Mesendoderm (in vitro differentiated cells): ENCODE data around the gene ANO6.

Experiments used
- DNase-seq: peaks from one replicate; pipeline ENCODE4 v3.0.0; 2013
- H2AK5ac ChIP-seq: 2 replicates; pipeline ENCODE4 v1.6.1; 2013; ENCODE audit warnings: low read length, inconsistent platforms
- H2BK120ac ChIP-seq: 2 replicates; pipeline ENCODE4 v1.6.1; 2013; ENCODE audit warnings: low read depth, mild to moderate bottlenecking, low read length, moderate library complexity, mixed read lengths
- H2BK15ac ChIP-seq: replicated peaks from 2 replicates; pipeline ENCODE4 v1.6.1; 2013; ENCODE audit warnings: low read depth, mild to moderate bottlenecking, moderate library complexity
- H2BK5ac ChIP-seq: 2 replicates; pipeline ENCODE4 v1.6.1; 2013; ENCODE audit warnings: low read length, inconsistent platforms
- H3K18ac ChIP-seq: 2 replicates; pipeline ENCODE4 v1.6.1; 2013; ENCODE audit warnings: mild to moderate bottlenecking, low read length, mixed read lengths
- H3K23ac ChIP-seq: one replicate; pipeline ENCODE4 v1.6.1; 2013; ENCODE audit warnings: low read length
- H3K27ac ChIP-seq: 2 replicates; pipeline ENCODE4 v1.5.1; 2013; ENCODE audit warnings: low read depth, mild to moderate bottlenecking, inconsistent platforms, low read length, moderate library complexity
- H3K27me3 ChIP-seq: 2 replicates; pipeline ENCODE4 v1.6.1; 2013; ENCODE audit warnings: low read length, control low read depth, mild to moderate bottlenecking, inconsistent platforms; ENCODE audit not compliant: insufficient read depth, poor library complexity
- H3K36me3 ChIP-seq: 2 replicates; pipeline ENCODE4 v1.6.1; 2013; ENCODE audit warnings: low read length, inconsistent platforms; ENCODE audit not compliant: control insufficient read depth, insufficient read depth
- H3K4ac ChIP-seq: one replicate; pipeline ENCODE4 v1.6.1; 2013; ENCODE audit warnings: low read depth, mild to moderate bottlenecking, low read length, moderate library complexity
- H3K4me1 ChIP-seq: 2 replicates; pipeline ENCODE4 v1.6.1; 2013; ENCODE audit warnings: low read depth, low read length, inconsistent platforms; ENCODE audit not compliant: control insufficient read depth
- H3K4me2 ChIP-seq: 2 replicates; pipeline ENCODE4 v1.6.1; 2013; ENCODE audit warnings: low read length
- H3K4me3 ChIP-seq: 2 replicates; pipeline ENCODE4 v1.5.1; 2013; ENCODE audit warnings: mild to moderate bottlenecking, low read length
- H3K56ac ChIP-seq: one replicate; pipeline ENCODE4 v1.6.1; 2013; ENCODE audit warnings: low read length
- H3K79me1 ChIP-seq: 2 replicates; pipeline ENCODE4 v1.6.1; 2013; ENCODE audit warnings: low read length, inconsistent platforms
- H3K79me2 ChIP-seq: 2 replicates; pipeline ENCODE4 v1.6.1; 2013; ENCODE audit warnings: mild to moderate bottlenecking, low read length; ENCODE audit not compliant: control insufficient read depth, insufficient read depth
- H3K9ac ChIP-seq: 2 replicates; pipeline ENCODE4 v1.6.1; 2013; ENCODE audit warnings: low read length, inconsistent platforms
- H4K5ac ChIP-seq: one replicate; pipeline ENCODE4 v1.6.1; 2013; ENCODE audit warnings: low read length
- H4K8ac ChIP-seq: one replicate; pipeline ENCODE4 v1.6.1; 2013; ENCODE audit warnings: low read depth, mild to moderate bottlenecking, control low read depth, low read length, moderate library complexity
- WGBS: extraction: QIAGEN DNeasy Blood & Tissue Kit; methylation state at CpG from one replicate; pipeline ENCODE4 v1.1.7; 2013; ENCODE audit warnings: low lambda C conversion rate, missing lambda C conversion rate; ENCODE audit not compliant: insufficient coverage; ENCODE audit errors: extremely low coverage; 5-methylcytosine and 5-hydroxymethylcytosine counted together

The ANO6 gene

DNA sequence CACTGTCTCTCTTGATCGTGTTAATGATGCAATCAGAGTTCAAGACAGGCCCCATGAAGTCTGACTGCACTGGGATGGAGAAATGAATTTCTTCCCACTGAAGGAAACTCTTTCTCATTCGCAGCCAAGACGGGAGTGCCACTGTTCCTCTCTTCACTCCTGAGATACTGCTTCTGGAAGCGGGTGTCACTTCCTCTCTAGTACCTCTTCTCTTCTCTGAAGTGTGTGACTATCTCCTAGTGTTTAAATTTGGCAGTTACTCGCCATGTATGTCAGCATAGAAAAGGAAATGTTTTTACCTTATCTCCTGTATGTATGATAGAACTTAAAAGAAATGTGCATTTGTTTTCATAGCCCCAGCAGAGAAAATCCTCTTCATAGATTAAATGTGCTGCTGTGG, 215.2 kb downstream of the ANO6 start:
- H3K23ac ChIP-seq = no peak overlapping the region
- WGBS = no CpG with 5 or more reads among the region's 5 CpGs
- no peak overlapping the region for H2BK15ac ChIP-seq
- no peak overlapping the region for H2BK5ac ChIP-seq
- no peak overlapping the region for H4K5ac ChIP-seq
- H3K4me2 ChIP-seq = no peak overlapping the region
- H3K56ac ChIP-seq = no peak overlapping the region
- H2AK5ac ChIP-seq = no peak overlapping the region
- no peak overlapping the region for H3K9ac ChIP-seq
- H3K4me3 ChIP-seq = no peak overlapping the region
- no peaks in the 10 kb centered on the region for H3K36me3 ChIP-seq
- no peak overlapping the region for H2BK120ac ChIP-seq
- H3K79me2 ChIP-seq = no peaks in the 10 kb centered on the region
- no peak overlapping the region for H3K4ac ChIP-seq
- H3K18ac ChIP-seq = no peak overlapping the region
- no peak for DNase-seq
- H3K79me1 ChIP-seq = no peaks in the 10 kb centered on the region
- peaks cover 8% of the 10 kb centered on the region for H3K4me1 ChIP-seq
- no peaks in the 10 kb centered on the region for H3K27me3 ChIP-seq
- H3K27ac ChIP-seq = no peak overlapping the region
- H4K8ac ChIP-seq = no peak overlapping the region

DNA sequence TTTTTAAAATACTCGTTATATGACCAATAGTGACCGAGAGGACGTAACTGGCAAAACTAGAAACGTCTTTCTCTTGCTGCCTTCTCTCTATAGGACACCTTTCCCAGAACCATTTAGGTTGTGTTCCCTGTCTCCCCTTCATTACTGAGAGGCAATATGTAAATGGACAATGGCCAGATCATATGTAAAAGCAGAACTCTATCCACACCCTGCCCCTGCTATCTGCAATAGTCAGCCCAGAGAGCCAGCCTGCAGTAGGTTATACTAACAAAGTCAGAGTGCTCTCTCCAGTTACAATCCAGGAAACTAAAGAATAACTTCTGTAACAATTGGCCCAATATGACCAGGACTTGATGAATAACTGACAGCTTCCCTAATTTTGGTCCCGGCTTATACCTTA, 216.8 kb downstream of the ANO6 start:
- no peak overlapping the region for H3K4me3 ChIP-seq
- no peaks in the 10 kb centered on the region for H3K36me3 ChIP-seq
- no peak for DNase-seq
- H3K9ac ChIP-seq = no peak overlapping the region
- H2BK15ac ChIP-seq = no peak overlapping the region
- WGBS = no CpG with 5 or more reads among the region's 5 CpGs
- no peak overlapping the region for H2BK120ac ChIP-seq
- H3K79me2 ChIP-seq = no peaks in the 10 kb centered on the region
- H3K27me3 ChIP-seq = no peaks in the 10 kb centered on the region
- H3K4me1 ChIP-seq = peaks cover 8% of the 10 kb centered on the region
- H3K79me1 ChIP-seq = no peaks in the 10 kb centered on the region
- no peak overlapping the region for H3K56ac ChIP-seq
- no peak overlapping the region for H3K4me2 ChIP-seq
- no peak overlapping the region for H3K18ac ChIP-seq
- H2BK5ac ChIP-seq = no peak overlapping the region
- no peak overlapping the region for H4K5ac ChIP-seq
- H2AK5ac ChIP-seq = no peak overlapping the region
- H3K23ac ChIP-seq = no peak overlapping the region
- H3K4ac ChIP-seq = no peak overlapping the region
- H3K27ac ChIP-seq = no peak overlapping the region
- no peak overlapping the region for H4K8ac ChIP-seq

DNA sequence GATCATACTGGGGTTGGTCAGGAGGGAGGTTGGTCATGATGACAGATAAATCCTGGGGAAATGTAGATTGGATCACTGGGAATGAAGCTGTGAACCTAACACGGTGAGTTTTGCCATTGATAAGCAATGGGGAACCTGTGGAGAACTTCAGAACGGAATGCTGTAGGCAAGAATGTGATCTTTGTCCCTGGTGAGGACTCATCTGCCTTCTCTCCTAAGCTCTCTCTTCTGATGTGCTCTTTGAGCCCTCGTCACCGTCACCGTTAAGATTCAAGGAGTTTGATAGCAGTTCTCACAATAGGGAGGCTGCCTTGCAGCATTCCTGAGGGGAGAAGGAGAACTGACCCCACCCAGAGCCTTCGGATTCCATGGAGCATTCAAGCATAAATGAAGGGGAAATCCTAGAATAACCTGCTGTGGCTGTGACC, 217.6 kb downstream of the ANO6 start:
- Histone ChIP-seq H2AK5ac (no peak overlapping the region), H2BK120ac (no peak overlapping the region), H4K8ac (no peak overlapping the region), H3K4me2 (no peak overlapping the region), H3K36me3 (no peaks in the 10 kb centered on the region), H3K56ac (no peak overlapping the region), H2BK15ac (no peak overlapping the region), H3K4me3 (no peak overlapping the region), H3K9ac (no peak overlapping the region), H3K23ac (no peak overlapping the region), H3K4ac (no peak overlapping the region), H3K4me1 (peaks cover 8% of the 10 kb centered on the region), H4K5ac (no peak overlapping the region), H3K79me2 (no peaks in the 10 kb centered on the region), H3K79me1 (no peaks in the 10 kb centered on the region), H3K18ac (no peak overlapping the region), H3K27me3 (no peaks in the 10 kb centered on the region), H2BK5ac (no peak overlapping the region), H3K27ac (no peak overlapping the region)
- no CpG with 5 or more reads among the region's 6 CpGs for WGBS
- DNase-seq = peak; percentile 98

DNA sequence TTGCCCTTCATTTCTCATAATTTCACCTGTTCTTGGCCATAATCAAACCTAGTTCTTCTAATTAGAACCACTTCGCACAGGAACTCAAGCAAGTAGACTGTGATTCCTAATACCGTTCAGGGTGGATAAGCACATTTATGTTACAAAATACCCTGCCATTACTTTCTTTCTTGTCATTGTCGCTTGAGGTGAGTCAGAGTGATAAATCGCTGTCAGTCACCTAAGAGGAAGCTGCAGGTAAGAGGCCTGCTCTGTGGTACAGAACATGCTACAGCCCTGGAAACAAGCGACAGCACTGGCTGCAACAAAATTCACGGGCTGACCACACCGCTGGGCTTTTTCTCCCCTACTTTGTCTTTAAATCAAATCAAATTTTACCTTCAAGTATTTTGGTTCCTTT, 218.2 kb downstream of the ANO6 start:
- no peaks in the 10 kb centered on the region for H3K79me1 ChIP-seq
- H2BK120ac ChIP-seq = no peak overlapping the region
- H3K27me3 ChIP-seq = no peaks in the 10 kb centered on the region
- WGBS = no CpG with 5 or more reads among the region's 7 CpGs
- H3K27ac ChIP-seq = peak overlapping the region; percentile 1
- no peak overlapping the region for H3K23ac ChIP-seq
- no peak overlapping the region for H3K4me2 ChIP-seq
- H3K9ac ChIP-seq = no peak overlapping the region
- peak overlapping the region; percentile 72 for H3K18ac ChIP-seq
- H3K4ac ChIP-seq = no peak overlapping the region
- no peak overlapping the region for H4K8ac ChIP-seq
- H3K56ac ChIP-seq = no peak overlapping the region
- no peak for DNase-seq
- H2AK5ac ChIP-seq = no peak overlapping the region
- no peak overlapping the region for H2BK15ac ChIP-seq
- no peaks in the 10 kb centered on the region for H3K36me3 ChIP-seq
- no peak overlapping the region for H4K5ac ChIP-seq
- H2BK5ac ChIP-seq = no peak overlapping the region
- H3K4me1 ChIP-seq = peaks cover 8% of the 10 kb centered on the region
- H3K4me3 ChIP-seq = no peak overlapping the region
- no peaks in the 10 kb centered on the region for H3K79me2 ChIP-seq

DNA sequence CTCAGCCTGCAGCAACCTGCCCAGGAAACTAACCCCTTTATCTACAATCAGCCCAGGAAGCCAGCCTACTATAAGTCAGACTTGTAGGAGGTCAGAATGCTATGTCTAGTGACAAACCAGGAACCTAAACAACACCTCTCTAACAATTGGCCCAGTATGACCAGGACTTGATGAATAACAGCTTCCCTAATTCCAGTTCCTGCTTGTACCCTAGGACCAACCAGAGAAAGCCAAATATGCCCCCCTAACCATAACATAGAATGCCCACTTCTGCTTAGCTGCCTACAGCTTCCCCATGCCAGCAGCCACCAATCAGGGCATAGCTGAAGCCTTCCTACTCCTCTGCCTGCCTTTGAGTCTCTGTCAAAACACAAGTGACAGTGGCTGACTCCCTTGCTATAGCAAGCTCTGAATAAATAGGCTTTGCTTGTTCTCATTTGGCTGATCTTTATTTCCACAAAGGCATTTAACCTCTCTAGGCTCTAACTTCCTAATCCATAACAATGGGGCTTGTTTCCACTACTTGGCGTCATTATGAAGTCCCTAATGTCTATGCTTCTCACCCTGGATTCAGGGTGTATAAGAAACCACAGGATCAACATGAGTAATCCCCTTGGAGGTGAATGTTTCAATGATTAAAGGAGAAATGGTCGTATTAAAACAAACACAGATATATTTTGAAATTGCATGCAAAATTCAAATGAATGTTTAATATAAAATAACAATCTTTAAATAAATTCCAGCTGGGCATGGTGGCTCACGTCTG, 220.2 kb downstream of the ANO6 start:
- Histone ChIP-seq H4K5ac (no peak overlapping the region), H3K4me3 (no peak overlapping the region), H3K56ac (no peak overlapping the region), H3K36me3 (no peaks in the 10 kb centered on the region), H2BK5ac (no peak overlapping the region), H4K8ac (no peak overlapping the region), H3K27ac (no peak overlapping the region), H3K9ac (no peak overlapping the region), H3K27me3 (no peaks in the 10 kb centered on the region), H3K79me1 (no peaks in the 10 kb centered on the region), H2BK15ac (no peak overlapping the region), H2BK120ac (no peak overlapping the region), H3K79me2 (no peaks in the 10 kb centered on the region), H3K18ac (no peak overlapping the region), H3K4me1 (peaks cover 8% of the 10 kb centered on the region), H3K4ac (no peak overlapping the region), H3K4me2 (no peak overlapping the region), H3K23ac (no peak overlapping the region), H2AK5ac (no peak overlapping the region)
- no peak for DNase-seq
- WGBS = no CpG with 5 or more reads among the region's 3 CpGs

DNA sequence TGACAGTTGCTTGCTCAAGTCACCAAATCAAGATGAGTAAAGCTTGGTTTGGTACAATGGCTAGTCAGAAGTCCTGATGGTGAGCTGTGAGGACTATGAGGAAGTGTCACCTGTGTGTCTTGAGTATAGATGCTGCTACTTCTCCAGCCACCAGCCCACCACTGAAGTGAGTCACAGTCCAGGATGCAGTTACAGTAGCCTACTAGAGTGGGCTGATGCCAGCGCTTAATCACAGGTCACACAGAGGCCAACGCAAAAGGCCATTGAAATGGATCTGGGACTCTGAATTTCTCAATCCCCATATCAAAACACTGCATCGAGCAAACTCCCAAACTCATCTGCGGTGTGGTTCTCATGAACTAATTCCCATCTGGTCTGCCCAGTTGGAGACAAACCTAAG, 223.1 kb downstream of the ANO6 start:
- H3K79me1 ChIP-seq = no peaks in the 10 kb centered on the region
- H3K27me3 ChIP-seq = no peaks in the 10 kb centered on the region
- WGBS = no CpG with 5 or more reads among the region's 4 CpGs

More for the DNA sequence above, 223.1 kb downstream of the ANO6 start:
- no peak for DNase-seq
- Histone ChIP-seq H3K9ac (no peak overlapping the region), H3K4me2 (no peak overlapping the region), H2BK5ac (no peak overlapping the region), H4K8ac (no peak overlapping the region), H3K27ac (no peak overlapping the region), H2BK15ac (no peak overlapping the region), H2BK120ac (no peak overlapping the region), H3K56ac (no peak overlapping the region), H4K5ac (no peak overlapping the region), H3K79me2 (no peaks in the 10 kb centered on the region), H3K4me3 (no peak overlapping the region), H3K18ac (no peak overlapping the region), H3K4ac (no peak overlapping the region), H3K36me3 (no peaks in the 10 kb centered on the region), H3K4me1 (no peaks in the 10 kb centered on the region), H2AK5ac (no peak overlapping the region), H3K23ac (no peak overlapping the region)
